Astrocyte of the cerebellum (primary cell): ENCODE results near the gene UBAC2.

ENCODE experiments used
- DNase-seq: peaks from one replicate; pipeline ENCODE4 v3.0.0-alpha.2; 2011; ENCODE audit warnings: low read depth
- H3K4me3 ChIP-seq: 2 replicates; pipeline ENCODE4 v1.5.1; 2011; ENCODE audit warnings: mild to moderate bottlenecking, low read depth, low read length, moderate library complexity
- in situ Hi-C: cut with HindIII; loops from 2 replicates; pipeline ENCODE4 v1.10.0; 2017; ENCODE audit warnings: low sequenced_read_pairs
- TF ChIP-seq, protein P1 (sequence below): IDR thresholded peaks from 2 replicates; pipeline ENCODE4 v1.5.1; 2012; ENCODE audit warnings: low read length, low read depth, moderate library complexity, mild to moderate bottlenecking; ENCODE audit errors: missing control alignments

Gene UBAC2

DNA sequence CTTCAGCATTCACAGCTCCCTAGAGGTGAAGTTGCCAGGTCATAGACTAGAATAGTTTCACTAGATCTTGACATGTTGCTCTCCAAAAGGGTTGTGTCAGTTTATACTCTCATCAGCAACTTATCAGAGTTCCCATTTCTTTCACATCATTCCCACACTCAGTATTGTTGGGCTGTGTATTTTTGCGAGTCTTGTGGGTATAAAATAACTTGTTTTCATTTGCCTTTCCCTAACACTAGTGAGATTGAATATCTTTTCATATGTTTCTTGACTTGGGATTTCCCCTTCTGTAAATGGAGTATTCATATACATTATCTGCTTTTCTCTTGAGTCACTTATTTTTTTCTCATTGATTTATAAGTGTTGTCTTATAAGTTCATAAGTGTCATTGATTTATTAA, 161.7 kb downstream of the UBAC2 start:
- in situ Hi-C loops: no loop called here
- H3K4me3 ChIP-seq: no peak overlapping the region
- no peak for DNase-seq
- TF ChIP-seq, protein P1, sequence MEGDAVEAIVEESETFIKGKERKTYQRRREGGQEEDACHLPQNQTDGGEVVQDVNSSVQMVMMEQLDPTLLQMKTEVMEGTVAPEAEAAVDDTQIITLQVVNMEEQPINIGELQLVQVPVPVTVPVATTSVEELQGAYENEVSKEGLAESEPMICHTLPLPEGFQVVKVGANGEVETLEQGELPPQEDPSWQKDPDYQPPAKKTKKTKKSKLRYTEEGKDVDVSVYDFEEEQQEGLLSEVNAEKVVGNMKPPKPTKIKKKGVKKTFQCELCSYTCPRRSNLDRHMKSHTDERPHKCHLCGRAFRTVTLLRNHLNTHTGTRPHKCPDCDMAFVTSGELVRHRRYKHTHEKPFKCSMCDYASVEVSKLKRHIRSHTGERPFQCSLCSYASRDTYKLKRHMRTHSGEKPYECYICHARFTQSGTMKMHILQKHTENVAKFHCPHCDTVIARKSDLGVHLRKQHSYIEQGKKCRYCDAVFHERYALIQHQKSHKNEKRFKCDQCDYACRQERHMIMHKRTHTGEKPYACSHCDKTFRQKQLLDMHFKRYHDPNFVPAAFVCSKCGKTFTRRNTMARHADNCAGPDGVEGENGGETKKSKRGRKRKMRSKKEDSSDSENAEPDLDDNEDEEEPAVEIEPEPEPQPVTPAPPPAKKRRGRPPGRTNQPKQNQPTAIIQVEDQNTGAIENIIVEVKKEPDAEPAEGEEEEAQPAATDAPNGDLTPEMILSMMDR: no peak

DNA sequence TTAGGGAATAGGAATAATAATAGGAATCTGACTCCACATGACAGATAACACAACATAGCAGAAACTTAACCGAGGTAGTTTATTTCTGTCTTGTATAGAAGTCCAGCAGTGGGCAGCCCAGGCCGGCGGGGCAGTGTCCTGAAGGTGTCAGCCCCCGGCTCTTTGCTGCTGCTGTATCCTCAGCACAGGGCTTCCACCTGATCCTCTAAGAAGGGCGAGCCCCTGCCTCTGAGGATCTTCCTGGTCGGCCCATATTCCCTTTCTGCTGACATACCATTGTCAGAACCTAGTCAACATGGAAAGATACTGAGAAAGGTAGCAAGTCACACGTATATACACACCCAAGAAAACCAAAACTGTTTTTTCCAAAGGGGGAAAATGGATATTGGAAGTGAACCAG, 162.7 kb downstream of the UBAC2 start:
- in situ Hi-C loops: no loop called here
- DNase-seq: no peak
- TF ChIP-seq, protein P1: no peak
- no peak overlapping the region for H3K4me3 ChIP-seq

DNA sequence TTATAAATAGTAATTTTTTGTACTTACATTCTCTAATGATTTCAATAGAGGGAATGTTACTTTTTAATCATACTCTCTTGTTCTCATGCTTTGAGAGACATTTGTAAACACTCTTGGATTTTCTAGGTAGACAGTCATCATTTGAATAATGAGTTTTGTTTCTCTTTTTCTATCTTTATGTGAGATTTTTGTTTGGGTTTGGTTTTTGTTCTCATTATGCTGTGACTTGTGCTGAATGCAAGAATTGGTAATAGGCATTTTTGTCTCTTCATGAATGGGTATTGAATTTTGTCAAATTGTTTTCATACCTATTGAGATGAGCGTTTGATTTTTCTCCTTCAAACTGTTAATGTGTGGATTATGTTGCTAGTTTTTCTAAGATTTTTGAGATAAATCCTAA, 163.3 kb downstream of the UBAC2 start:
- no peak for DNase-seq
- TF ChIP-seq, protein P1: no peak
- in situ Hi-C loops: no loop called here
- H3K4me3 ChIP-seq: no peak overlapping the region

DNA sequence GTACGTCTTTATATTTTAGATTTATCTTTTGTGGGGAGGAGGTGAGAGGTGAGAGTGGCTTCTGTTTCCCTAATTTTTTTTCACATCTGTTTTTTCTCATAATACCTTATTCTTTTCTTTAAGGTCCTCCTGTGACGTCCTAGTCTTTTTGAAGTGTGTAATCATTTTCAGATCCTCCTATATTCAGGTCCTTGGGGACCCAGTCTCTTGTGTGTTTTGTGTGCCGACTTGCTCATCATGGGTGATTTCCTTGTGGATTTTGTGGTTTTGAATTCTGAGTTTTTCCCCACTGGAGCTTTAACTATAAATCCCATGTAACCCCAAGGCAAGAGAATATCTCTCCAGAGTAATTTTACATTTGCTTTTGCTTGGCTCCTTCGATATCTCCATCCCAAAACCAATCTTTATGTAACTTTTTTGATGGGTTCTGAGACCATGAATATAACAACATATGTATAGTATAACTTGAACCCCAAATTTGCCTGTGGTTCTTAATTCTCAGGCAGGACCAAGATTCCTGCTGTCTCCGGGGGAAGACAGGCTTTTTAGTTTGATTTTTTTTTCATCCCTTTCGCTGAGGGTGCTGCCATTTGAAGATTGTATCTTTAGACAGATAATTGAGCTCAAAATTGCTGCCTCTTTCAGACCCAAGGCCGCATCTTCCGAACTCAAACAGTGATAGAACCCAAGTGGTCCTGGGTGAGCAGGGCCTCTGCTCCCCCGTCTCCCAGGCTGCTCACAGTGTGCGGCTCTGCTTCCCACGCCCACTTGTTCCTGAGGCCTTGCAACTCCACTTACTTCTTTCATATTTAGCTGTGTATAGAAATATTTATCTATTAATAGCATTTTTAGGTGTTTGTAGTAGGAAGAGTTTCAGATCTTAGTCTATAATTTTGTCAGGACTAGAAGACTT, 165.7 kb downstream of the UBAC2 start:
- no peak for DNase-seq
- TF ChIP-seq, protein P1: no peak
- in situ Hi-C loops: no loop called here
- no peak overlapping the region for H3K4me3 ChIP-seq

DNA sequence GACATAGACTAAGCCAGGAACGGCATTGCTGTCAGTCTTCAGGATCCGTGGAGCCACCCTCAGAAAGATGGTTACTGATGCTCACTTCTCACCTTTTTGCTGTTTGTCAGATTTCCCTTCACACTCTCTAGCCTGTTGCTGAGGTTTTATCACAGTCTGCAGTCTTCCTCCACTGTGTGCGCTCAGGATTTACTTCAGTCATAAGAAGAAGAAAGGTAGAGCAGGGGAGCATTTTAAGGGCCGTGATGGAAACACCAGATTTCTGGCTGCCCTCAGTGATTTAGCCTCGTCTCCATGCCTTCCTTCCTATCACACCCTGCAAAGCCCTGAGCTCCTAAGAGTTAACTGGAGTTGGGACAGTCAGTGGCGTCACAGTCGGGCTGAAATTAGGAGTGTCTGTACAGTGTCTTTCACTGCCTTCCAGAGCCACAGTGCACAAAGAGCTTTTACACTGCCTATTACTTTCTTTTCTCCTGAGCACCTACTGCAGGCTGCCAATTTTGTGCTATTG, 166.5 kb downstream of the UBAC2 start:
- no peak overlapping the region for H3K4me3 ChIP-seq
- in situ Hi-C loops: no loop called here
- TF ChIP-seq, protein P1: no peak
- no peak for DNase-seq

DNA sequence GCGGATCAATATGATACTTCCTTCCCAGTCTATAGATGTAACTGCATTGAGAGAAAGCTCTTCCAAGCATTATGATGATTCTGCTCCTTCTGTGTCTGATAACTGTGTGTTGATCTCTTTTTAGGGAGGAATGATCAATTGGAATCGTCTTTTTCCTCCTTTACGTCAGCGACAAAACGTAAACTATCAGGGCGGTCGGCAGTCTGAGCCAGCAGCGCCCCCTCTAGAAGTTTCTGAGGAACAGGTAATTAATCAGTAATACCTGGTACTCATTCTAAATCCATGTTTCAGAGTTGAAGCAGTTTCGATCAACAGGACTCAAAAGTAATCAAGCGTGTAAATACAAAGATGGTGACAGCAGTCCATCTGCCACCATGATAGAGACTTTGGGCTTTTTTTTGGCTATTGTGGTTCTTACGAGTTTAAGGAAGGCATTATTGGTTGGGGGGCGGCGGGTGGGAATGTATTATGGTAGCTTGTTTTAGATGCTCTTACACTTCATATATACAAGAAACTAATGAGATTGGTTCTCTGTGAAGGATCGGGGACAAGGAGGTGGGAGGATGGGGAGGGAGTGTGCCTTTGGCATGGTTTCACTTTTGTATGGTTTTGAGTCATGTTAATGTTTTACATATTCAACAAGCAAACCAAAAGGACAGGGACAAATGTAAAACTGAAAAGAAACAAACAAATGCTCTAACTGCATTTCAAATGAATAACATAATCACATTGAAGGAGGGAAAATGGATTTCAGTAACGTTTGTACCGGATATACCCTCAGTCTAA, 167.2 kb downstream of the UBAC2 start:
- H3K4me3 ChIP-seq: no peak overlapping the region
- in situ Hi-C loops: no loop called here
- no peak for DNase-seq
- TF ChIP-seq, protein P1: no peak
